HG03521 (cell line): ENCODE data around the gene IRS1.

Source experiments
- ATAC-seq: cut with Tn5 transposase; IDR thresholded peaks from one replicate; pipeline ENCODE4 v1.9.1; 2021; ENCODE audit warnings: mild to moderate bottlenecking, moderate library complexity; ENCODE audit not compliant: unreplicated experiment

The IRS1 gene

GRCh38 chr2:226828191-226828590 is 28.6 kb upstream of the IRS1 start:
- no peak for ATAC-seq

GRCh38 chr2:226825056-226825455 is 25.4 kb upstream of the IRS1 start:
- no peak for ATAC-seq

DNA sequence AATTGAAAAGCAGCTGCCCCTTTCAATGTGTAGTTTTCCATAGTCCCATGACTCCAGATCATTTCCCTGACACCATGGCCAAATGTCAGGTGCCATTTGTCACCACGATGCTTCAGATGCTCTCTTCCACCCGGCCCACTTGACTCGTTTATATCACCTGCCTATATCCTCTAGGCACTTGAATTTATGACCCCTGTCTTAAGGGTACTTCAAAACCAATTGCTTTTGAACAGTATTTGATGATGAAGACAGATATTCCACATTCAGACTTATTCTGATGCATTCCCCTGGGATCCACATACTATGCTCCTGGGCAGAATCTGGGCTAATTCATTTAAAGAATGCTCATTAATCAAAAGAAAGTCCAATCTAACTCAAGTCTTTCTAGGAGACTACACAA is 19.3 kb upstream of the IRS1 start:
- ATAC-seq: no peak

DNA sequence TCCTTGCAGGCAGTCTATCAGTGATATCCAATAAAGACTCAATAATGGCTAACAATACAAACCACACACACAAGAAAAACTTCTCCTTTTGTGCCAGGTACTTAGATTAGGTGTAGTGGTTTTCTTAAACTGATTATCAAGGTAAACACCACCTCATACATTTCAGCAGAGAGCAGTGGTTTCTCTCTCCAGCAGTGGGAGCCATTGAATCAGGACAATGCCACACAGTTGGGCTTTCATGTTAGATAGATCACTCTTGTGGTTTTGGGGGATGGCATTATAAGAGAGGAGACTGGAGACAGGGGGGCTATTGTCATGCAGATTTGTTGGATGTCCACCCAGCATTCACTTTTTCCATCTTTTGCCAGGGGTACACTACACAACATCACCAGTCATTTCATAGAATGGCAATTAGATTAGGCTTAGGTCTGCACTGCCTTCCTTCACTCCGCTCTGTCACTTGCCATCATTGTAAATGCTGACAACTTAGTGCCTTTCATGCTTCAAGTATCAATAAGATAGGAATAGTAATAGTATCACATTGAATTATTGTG is 13.6 kb upstream of the IRS1 start:
- ATAC-seq: no peak

DNA sequence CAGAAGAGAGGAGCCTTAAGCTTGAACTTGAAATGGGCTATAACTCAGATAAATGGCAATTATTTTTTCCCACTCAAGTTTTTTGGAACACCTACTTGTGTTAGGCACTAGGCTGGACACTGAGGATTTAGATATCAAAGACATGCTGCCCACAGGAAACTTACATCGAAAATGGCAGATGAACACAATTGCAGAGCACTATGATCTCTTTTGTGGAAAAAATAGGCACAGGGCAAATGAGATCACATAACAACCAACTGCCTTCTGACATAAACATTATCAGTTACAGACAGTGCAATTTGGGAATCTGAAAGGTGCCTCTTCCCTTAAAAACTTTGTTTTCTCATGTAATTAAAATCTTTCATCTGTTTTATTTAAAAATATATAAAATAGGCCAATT is 3.8 kb upstream of the IRS1 start:
- no peak for ATAC-seq

GRCh38 chr2:226802573-226802972 is 3.0 kb upstream of the IRS1 start:
- ATAC-seq: no peak

- peak; percentile 79 for ATAC-seq
These were observed 1.5 kb upstream of the IRS1 start for GRCh38 chr2:226800941-226801784.

- no peak for ATAC-seq
These were observed 638 bp upstream of the IRS1 start for GRCh38 chr2:226799976-226800940.

DNA sequence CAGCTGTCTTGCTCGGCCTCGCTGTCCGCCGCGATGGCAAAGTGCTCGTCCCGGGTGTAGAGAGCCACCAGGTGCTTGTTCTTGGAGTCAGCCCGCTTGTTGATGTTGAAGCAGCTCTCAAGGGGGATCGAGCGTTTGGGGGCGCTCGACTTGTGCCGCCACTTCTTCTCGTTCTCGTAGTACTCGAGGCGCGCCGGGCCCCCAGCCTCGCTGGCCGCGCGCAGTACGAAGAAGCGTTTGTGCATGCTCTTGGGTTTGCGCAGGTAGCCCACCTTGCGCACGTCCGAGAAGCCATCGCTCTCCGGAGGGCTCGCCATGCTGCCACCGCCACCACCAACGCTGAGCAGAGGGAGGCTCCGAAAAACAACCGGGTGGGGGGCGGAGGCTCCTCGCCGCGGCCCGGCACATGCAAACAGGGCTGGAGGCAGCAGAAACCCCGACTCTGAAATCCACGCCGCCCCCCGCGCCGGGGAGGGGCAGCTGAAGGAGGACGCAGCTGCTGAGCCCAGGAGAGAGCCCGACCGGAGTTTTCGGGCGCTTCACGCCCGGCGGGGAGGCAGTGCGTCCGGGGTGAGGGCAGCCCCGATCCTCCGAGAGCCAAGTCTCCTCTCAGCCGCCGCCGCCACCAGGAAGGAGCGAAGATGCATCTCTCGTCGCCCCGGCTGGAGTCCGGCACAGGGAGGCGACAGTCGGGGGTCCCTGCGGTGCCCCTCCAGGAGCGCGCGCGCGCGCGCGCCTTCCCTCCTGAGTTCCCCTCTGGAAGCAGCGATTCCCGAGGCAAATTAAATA is 1.0 kb downstream of the IRS1 start:
- ATAC-seq: peak; percentile 14

GRCh38 chr2:226797989-226798421 is 1.6 kb downstream of the IRS1 start:
- no peak for ATAC-seq

- no peak for ATAC-seq
These were observed 2.2 kb downstream of the IRS1 start for GRCh38 chr2:226797289-226797988.

- no peak for ATAC-seq
These were observed 2.8 kb downstream of the IRS1 start for GRCh38 chr2:226796840-226797288.

- no peak for ATAC-seq
These were observed 3.4 kb downstream of the IRS1 start for GRCh38 chr2:226796012-226796839.

GRCh38 chr2:226795281-226796011 is 4.2 kb downstream of the IRS1 start:
- no peak for ATAC-seq

DNA sequence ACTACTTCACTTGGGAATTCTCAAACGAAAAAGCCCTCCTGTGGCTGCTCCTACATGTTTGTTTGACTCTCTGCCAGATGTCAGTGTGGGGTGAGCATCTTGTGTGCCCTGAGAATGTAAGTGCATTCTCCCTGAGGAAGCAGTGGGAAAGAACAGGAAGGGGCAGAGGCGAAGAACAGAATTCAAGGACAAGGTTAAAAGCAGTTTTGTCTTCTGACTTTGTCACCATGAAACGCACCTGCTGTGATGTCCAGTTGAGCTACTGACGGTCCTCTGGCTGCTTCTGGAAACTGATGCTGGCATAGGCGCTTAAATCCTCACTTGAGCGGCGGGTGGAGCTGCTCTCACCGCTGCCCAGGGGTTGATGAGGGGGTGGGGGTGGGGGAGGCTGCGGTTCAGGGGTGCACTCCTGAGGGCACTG is 4.9 kb downstream of the IRS1 start:
- no peak for ATAC-seq

GRCh38 chr2:226794196-226794661 is 5.4 kb downstream of the IRS1 start:
- no peak for ATAC-seq

DNA sequence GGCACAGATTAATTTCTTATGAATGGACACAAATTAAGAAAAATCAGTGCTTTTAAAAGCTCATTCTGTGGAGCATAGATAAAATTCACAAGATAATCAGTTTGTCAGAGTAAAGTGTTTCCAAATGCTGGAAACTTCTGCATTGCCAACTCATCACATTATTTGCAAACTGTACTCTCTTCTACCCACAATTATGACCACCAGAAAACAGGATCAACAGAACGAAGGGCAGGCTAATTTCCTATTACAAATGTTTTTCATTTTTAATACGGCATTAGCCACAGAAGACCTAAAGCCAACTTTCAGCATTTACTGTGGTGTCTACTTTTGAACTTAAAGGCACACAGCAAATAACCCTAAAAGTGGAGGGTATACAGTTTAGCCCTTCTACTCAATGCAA is 6.0 kb downstream of the IRS1 start:
- ATAC-seq: no peak

DNA sequence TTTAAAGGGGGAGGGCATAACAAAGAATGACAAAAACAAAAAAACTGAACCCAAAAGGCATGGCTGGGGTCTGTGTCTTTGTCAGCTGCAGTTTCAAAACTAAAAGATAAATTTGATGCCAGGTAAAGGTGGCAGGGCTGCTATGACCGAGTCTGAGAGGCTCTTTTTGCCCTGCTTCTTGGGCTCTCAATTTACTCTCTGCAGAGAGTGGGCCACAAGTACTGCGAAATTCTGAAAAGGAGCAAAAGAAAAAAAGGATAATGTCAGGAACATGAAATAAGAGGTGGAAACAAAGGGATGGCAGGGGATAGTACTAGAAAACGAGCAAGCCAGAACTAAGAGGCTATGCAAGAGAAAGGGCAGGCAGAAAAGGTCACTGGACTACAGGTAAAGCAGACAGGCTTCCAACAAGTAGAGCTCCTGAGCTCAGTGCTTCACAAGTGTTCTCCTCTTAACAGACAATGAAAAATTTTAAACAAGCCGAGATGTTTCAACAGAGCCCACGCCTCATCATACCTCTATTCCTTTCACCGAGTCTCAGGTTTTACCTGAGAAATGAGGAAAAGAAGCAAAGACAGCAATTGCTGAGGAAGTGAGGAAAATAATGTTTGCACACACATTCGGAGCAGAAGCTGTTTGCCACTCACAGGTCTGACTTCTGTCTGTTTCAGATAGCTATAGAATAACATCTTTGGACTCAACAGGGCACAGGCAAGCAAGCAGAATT is 7.3 kb downstream of the IRS1 start:
- ATAC-seq: no peak
